Thyroid gland (tissue), 4 donors: ENCODE measurements around the gene ZNF804B. TPM values are rescaled to one million over a fixed set of nuclear protein-coding genes. Genes with fewer than 3 reads are reported as not detected.
"Not testable (repeated sequence)": the region's sequence is repeated elsewhere in the genome, so short reads cannot be mapped to it uniquely, and the experiment has no call there.

Source experiments
- DNase-seq, 2 donors: peaks; one replicate each; pipeline ENCODE4 v3.0.0-alpha.2; 2019
- H3K27ac ChIP-seq, 3 donors: fragments of 200-600 bp; sonication (generic); 1 replicate in 2 of 3; 2 replicates in 1 of 3; pipeline ENCODE4 v1.5.1; 2016 to 2019; ENCODE audit warnings: mild to moderate bottlenecking in 1 of 3, moderate library complexity in 1 of 3
- H3K27me3 ChIP-seq: fragments of 200-600 bp; sonication (generic); one replicate; pipeline ENCODE4 v1.5.1; 2019
- H3K36me3 ChIP-seq, 2 donors: fragments of 200-600 bp; sonication (generic); one replicate each; pipeline ENCODE4 v1.5.1; 2016 to 2019
- H3K4me1 ChIP-seq, 2 donors: fragments of 200-600 bp; sonication (generic); one replicate each; pipeline ENCODE4 v1.5.1; 2017 to 2019
- H3K4me3 ChIP-seq, 3 donors: fragments of 200-600 bp; sonication (generic); replicated peaks in 1 of 3; 1 replicate in 2 of 3; 2 replicates in 1 of 3; pipeline ENCODE4 v1.5.1; 2016; ENCODE audit warnings: mild to moderate bottlenecking in 1 of 3
- H3K9me3 ChIP-seq: fragments of 200-600 bp; sonication (generic); one replicate; pipeline ENCODE4 v1.5.1; 2017
- CTCF ChIP-seq, 6 experiments: fragments of 200-600 bp in 3 of 6; fragments of 450-650 bp in 3 of 6; sonication (generic) in 3 of 6; IDR thresholded peaks; one replicate each; pipeline ENCODE4 v1.5.1; 2016 to 2019; ENCODE audit warnings: antibody characterized with exemption in 6 of 6, mild to moderate bottlenecking in 2 of 6, inconsistent platforms in 1 of 6, moderate library complexity in 1 of 6
- POLR2A ChIP-seq, 2 donors: fragments of 450-650 bp; IDR thresholded peaks; one replicate each; pipeline ENCODE4 v1.6.1; 2017; ENCODE audit warnings: antibody characterized with exemption in 2 of 2, mild to moderate bottlenecking in 2 of 2, moderate library complexity in 1 of 2
- WGBS, 2 donors: methylation state at CpG; one replicate each; pipeline ENCODE4 v1.1.5; 2017; 5-methylcytosine and 5-hydroxymethylcytosine counted together
- intact Hi-C: fragments of 100-400 bp; cut with DNase I; formaldehyde crosslinking; loops from one replicate; pipeline ENCODE4 v1.15.1; 2023
- total RNA-seq, 4 donors: library from RNA; depleted of rRNA; stranded (reverse); fragments of >200 nt; gene quantifications; one replicate each; pipeline ENCODE4 v1.2.3, GENCODE V29; 2016

Gene ZNF804B
- total RNA-seq, 4 donors from 2014 or later: 18.3 to 49.1 (median 29.7) TPM

DNA sequence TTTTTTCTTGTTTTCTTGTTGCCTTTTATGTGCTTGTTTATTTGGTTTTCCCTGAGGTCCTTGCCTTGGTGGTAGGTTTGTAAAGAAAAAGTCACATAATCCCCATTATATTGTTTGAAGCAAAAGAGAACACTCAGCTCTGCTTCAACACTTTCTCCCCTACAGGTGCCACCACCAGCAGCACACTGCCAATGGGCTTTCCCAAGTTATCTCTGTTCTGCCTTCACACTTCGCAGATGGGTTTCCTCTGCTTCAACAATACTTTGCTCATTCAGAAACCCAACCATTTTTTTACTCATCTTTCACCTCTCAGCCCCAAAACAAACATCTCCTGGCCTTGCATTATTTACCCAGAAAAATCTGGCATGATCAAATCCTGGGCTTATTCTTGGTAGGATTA is 411.1 kb downstream of the ZNF804B start:
- H3K4me1 ChIP-seq: no peaks in the 10 kb centered on the region
- H3K27ac ChIP-seq: no peak overlapping the region
- H3K4me3 ChIP-seq: no peak overlapping the region
- intact Hi-C loops: no loop called here
- DNase-seq: no peak
- 71 to 86% methylated on average over 1 of the region's 1 CpG for WGBS, 2 donors
- no peaks in the 10 kb centered on the region for H3K27me3 ChIP-seq
- no peaks in the 10 kb centered on the region for H3K36me3 ChIP-seq
- H3K9me3 ChIP-seq: no peaks in the 10 kb centered on the region
- TF ChIP-seq POLR2A (IDR thresholded peaks at IDR 0.05) (no peak), CTCF (IDR thresholded peaks at IDR 0.05) (no peak)

GRCh38 chr7:89182116-89182515 is 422.6 kb downstream of the ZNF804B start:
- no peak overlapping the region for H3K4me3 ChIP-seq
- H3K9me3 ChIP-seq: no peaks in the 10 kb centered on the region
- H3K36me3 ChIP-seq: no peaks in the 10 kb centered on the region
- H3K27ac ChIP-seq: no peak overlapping the region
- peaks cover 0 to 11% of the 10 kb centered on the region in 2 donors for H3K4me1 ChIP-seq
- no peak for DNase-seq
- H3K27me3 ChIP-seq: no peaks in the 10 kb centered on the region
- TF ChIP-seq POLR2A (IDR thresholded peaks at IDR 0.05): no peak
- no peak for TF ChIP-seq CTCF (IDR thresholded peaks at IDR 0.05)
- intact Hi-C loops: no loop called here
- WGBS, 2 donors: 91 to 96% methylated on average over 2 of the region's 2 CpGs

DNA sequence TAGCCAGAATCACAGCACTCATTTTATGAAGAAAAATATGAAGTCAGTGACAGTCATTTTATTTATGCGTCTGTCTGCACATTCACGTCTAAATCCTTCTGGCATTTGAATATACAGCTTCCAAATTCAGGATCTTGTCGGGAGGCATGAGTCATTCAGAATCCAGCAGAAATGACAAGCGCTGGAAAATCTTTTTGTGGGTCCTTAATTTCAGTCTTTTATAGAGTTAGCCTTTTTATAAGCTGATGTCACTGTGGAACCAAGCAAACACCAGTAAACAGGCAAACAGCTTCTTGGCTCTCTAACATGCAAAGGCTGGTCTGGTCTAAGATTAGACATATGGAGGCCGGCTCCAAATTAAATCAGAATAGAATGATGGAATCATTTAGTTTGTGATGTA is 424.2 kb downstream of the ZNF804B start:
- Histone ChIP-seq H3K4me1 (peaks cover 0 to 11% of the 10 kb centered on the region in 2 donors), H3K4me3 (no peak overlapping the region), H3K9me3 (no peaks in the 10 kb centered on the region), H3K27me3 (no peaks in the 10 kb centered on the region), H3K36me3 (no peaks in the 10 kb centered on the region), H3K27ac (no peak overlapping the region)
- 73 to 76% methylated on average over 5 of the region's 5 CpGs for WGBS, 2 donors
- DNase-seq: no peak
- TF ChIP-seq CTCF (IDR thresholded peaks at IDR 0.05): no peak
- no peak for TF ChIP-seq POLR2A (IDR thresholded peaks at IDR 0.05)
- intact Hi-C loops: no loop called here

- Histone ChIP-seq H3K27ac (no peak overlapping the region), H3K4me3 (no peak overlapping the region), H3K4me1 (peaks cover 7 to 9% of the 10 kb centered on the region in 2 donors), H3K9me3 (no peaks in the 10 kb centered on the region), H3K36me3 (no peaks in the 10 kb centered on the region), H3K27me3 (no peaks in the 10 kb centered on the region)
- TF ChIP-seq CTCF (IDR thresholded peaks at IDR 0.05) (no peak), POLR2A (IDR thresholded peaks at IDR 0.05) (no peak)
- 62 to 68% methylated on average over 2 of the region's 2 CpGs for WGBS, 2 donors
- DNase-seq: no peak
- intact Hi-C loops: no loop called here
Measured at GRCh38 chr7:89200758-89201157, 441.3 kb downstream of the ZNF804B start.

- Histone ChIP-seq H3K27ac (no peak overlapping the region), H3K4me1 (no peaks in the 10 kb centered on the region), H3K27me3 (no peaks in the 10 kb centered on the region), H3K4me3 (no peak overlapping the region), H3K9me3 (no peaks in the 10 kb centered on the region), H3K36me3 (no peaks in the 10 kb centered on the region)
- intact Hi-C loops: no loop called here
- TF ChIP-seq POLR2A (IDR thresholded peaks at IDR 0.05): no peak
- TF ChIP-seq CTCF (IDR thresholded peaks at IDR 0.05): no peak
- no peak for DNase-seq
- WGBS, 2 donors: 45 to 55% methylated on average over 2 of the region's 2 CpGs
Measured at GRCh38 chr7:89223900-89224395, 464.4 kb downstream of the ZNF804B start.

GRCh38 chr7:89228688-89229171 is 469.2 kb downstream of the ZNF804B start:
- H3K27me3 ChIP-seq, H3K9me3 ChIP-seq, H3K36me3 ChIP-seq, H3K27ac ChIP-seq, DNase-seq, intact Hi-C loops, H3K4me1 ChIP-seq, H3K4me3 ChIP-seq: not testable (repeated sequence)
- 83 to 95% methylated on average over 2 to 18 of the region's 31 CpGs for WGBS, 2 donors
